ENCODE measurements around the gene PBX4.

PBX4 gene

DNA sequence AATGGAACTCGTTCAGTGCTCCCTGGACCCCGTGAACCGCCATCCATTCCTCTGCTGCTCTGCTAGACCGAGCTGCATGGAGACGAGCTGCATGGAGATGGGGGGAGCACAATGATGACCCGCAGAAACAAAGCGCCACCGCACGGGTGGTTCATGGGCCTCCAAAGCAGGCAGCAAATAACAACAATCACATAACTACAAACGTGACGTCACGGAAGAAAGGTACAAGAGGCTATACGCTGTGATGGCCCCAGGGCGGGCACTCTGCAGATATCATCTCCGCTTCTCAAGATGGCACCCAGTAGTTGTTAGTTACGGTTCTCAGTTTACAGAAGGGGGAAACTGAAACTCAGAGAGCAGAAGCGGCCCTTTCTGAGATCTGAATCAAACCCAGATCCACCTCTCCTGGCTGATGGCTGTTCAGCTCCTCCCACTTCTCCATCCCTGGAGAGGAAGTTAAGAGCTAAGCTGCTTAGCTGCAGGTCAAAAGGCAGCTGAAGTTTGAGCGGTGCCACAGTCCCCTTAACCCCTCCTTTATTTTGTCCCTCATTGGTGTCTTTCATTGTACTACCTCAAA, 43.3 kb upstream of the PBX4 start:
- Mint-ChIP-seq H3K27me3 (ENCODE audit: low read depth) (no peaks in the 10 kb centered on the region), H3K4me3 (peak overlapping the region; percentile 92 to 95 (median 94)), H3K36me3 (ENCODE audit: low read depth) (peaks cover 18% of the 10 kb centered on the region), H3K4me1 (peaks cover 20% of the 10 kb centered on the region), H3K9me3 (no peaks in the 10 kb centered on the region), H3K27ac (peak overlapping the region in 1 of 3 experiments; percentile 48)
- TF ChIP-seq, protein P1, sequence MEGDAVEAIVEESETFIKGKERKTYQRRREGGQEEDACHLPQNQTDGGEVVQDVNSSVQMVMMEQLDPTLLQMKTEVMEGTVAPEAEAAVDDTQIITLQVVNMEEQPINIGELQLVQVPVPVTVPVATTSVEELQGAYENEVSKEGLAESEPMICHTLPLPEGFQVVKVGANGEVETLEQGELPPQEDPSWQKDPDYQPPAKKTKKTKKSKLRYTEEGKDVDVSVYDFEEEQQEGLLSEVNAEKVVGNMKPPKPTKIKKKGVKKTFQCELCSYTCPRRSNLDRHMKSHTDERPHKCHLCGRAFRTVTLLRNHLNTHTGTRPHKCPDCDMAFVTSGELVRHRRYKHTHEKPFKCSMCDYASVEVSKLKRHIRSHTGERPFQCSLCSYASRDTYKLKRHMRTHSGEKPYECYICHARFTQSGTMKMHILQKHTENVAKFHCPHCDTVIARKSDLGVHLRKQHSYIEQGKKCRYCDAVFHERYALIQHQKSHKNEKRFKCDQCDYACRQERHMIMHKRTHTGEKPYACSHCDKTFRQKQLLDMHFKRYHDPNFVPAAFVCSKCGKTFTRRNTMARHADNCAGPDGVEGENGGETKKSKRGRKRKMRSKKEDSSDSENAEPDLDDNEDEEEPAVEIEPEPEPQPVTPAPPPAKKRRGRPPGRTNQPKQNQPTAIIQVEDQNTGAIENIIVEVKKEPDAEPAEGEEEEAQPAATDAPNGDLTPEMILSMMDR (IDR thresholded peaks at IDR 0.05; ENCODE audit: unreplicated experiment in 3 of 3) = no peak

DNA sequence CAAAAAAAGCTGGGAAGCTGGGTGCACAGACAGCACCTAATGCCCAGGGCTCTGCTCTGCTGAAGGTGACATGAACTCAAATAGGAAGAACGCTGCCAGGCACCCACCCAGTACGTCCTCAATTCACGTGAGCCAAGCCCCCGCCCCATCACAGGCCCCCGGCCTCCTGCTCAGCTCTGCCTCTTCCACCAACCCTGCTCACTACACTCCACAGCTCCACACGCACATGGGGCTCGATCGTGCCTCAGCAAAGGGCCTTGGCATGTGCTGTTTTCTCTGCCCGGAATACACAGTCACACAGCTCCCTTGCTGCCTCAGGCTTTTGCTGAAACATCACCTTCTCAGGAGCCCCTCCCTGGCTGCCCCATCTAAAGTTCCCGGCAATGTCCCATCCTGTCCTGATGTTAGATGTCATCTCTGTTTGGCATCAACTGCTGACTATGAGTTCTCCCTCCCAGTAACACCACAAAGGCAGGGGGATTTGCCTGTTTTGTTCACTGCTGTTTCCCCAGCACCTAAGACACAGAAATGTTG, 42.7 kb upstream of the PBX4 start:
- no peaks in the 10 kb centered on the region for H3K9me3 Mint-ChIP-seq
- peak overlapping the region in 1 of 3 experiments; percentile 68 for H3K27ac Mint-ChIP-seq
- peaks cover 20% of the 10 kb centered on the region for H3K36me3 Mint-ChIP-seq (ENCODE audit: low read depth)
- H3K27me3 Mint-ChIP-seq (ENCODE audit: low read depth) = no peaks in the 10 kb centered on the region
- TF ChIP-seq, protein P1 (IDR thresholded peaks at IDR 0.05; ENCODE audit: unreplicated experiment in 3 of 3) = no peak
- peaks cover 20% of the 10 kb centered on the region for H3K4me1 Mint-ChIP-seq
- peak overlapping the region; percentile 92 to 95 (median 94) for H3K4me3 Mint-ChIP-seq

DNA sequence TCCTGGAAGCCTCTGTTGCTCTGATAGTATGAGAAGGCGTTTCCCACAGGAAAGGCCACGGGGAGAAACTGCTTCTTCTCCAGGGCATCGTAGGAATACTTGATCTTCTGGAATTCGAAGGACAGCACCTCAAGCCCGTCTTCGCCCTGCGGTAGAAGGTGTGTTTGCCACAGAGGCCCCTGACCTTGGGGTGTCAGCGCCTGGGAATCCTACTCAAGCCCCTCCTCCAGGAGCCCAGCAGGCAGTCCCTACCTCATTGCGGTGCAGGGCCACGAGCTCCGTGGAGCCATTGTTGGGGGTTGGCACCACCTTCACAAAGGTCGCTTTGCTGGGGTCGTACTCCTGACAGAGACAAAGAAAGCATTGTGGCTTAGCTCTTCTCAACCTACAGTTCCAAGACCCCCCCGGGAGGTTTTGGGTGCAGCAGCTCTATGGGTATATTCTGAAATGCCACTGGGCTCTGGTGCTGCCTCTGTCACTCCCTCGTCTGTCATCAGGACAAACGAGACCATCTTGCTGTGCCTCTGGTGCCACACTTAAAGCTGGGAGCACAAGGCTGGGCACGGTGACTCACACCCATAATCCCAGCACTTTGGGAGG, 41.3 kb upstream of the PBX4 start:
- Mint-ChIP-seq H3K36me3 (ENCODE audit: low read depth) (peaks cover 26% of the 10 kb centered on the region), H3K27me3 (ENCODE audit: low read depth) (no peaks in the 10 kb centered on the region), H3K4me3 (peak overlapping the region in 2 of 3 experiments; percentile 9 to 38), H3K4me1 (peaks cover 20% of the 10 kb centered on the region), H3K27ac (no peak overlapping the region), H3K9me3 (no peaks in the 10 kb centered on the region)
- TF ChIP-seq, protein P1 (IDR thresholded peaks at IDR 0.05; ENCODE audit: unreplicated experiment in 3 of 3) = no peak

DNA sequence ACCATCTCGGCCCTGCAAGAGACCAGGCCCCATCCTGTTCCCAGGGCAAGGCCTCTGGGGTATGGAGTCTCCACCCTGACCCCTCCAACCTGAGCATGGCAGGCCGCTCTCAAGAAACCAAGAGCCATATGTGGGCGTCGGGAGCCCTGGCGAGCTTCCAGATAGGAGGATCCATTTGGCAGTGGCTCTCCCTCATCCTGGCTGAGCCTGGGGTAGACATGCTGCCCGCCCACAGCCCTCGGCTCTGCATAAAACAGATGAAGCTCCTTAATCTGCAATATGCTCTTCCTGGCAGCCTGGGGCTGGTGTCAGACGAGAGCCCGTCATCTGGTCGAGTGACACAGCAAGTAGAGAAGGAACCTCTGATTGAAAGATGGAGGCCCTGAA, 38.9 kb upstream of the PBX4 start:
- TF ChIP-seq, protein P1 (IDR thresholded peaks at IDR 0.05; ENCODE audit: unreplicated experiment in 3 of 3) = no peak
- H3K27ac Mint-ChIP-seq = no peak overlapping the region
- no peaks in the 10 kb centered on the region for H3K9me3 Mint-ChIP-seq
- peaks cover 42% of the 10 kb centered on the region for H3K36me3 Mint-ChIP-seq (ENCODE audit: low read depth)
- no peak overlapping the region for H3K4me3 Mint-ChIP-seq
- peaks cover 14% of the 10 kb centered on the region for H3K4me1 Mint-ChIP-seq
- H3K27me3 Mint-ChIP-seq (ENCODE audit: low read depth) = no peaks in the 10 kb centered on the region

DNA sequence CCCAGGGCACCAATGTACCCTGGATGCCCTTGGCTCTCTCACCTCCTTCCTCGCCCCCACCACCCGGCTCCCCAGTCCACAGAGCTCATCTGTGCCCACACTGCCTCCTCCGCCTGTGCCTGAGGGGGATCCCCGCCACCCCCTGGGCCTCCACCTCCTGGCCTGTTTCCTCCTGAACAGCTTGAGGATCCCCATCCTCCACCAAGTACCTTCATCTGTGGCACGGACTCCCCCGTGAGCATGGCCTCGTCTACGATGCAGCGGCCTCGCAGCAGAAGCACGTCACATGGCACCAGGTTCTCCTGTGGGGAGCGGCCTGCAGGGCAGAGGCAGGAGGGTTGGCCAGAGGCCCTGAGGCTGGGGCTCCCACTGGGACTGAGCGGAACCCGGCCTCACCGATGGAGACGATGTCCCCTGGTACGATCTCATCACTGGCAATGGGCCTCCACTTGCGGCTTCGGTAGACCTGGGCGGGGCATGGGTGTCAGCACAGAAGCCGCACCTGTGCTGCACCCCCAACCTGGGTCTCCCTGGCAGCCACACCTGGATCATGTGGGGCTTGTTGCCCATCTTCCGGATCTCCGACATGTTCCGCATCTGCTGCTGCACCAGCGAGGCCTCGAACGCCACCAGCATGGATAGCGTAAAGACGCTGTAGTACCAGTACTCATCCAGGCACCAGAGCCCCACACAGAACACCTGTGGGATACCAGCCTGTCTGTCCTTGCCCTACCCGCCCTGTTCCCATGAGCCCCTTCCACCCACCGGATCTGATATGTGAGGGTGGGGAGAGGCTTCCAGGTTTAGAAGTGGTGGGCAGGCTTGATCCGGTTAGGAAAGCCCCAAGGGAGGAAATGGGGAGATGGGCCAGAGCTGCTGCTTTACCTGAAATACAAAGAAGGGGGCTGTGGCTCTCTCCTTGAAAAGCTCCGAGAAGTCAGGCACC, 38.2 kb upstream of the PBX4 start:
- Mint-ChIP-seq H3K27ac (no peak overlapping the region), H3K27me3 (ENCODE audit: low read depth) (no peaks in the 10 kb centered on the region), H3K36me3 (ENCODE audit: low read depth) (peaks cover 47% of the 10 kb centered on the region), H3K9me3 (no peaks in the 10 kb centered on the region), H3K4me3 (no peak overlapping the region), H3K4me1 (peaks cover 7% of the 10 kb centered on the region)
- TF ChIP-seq, protein P1 (IDR thresholded peaks at IDR 0.05; ENCODE audit: unreplicated experiment in 3 of 3) = no peak

Data from nephron (organoid).